GM21619 (cell line): ENCODE data around the gene MORC1.
A peak's percentile ranks its signal among the peaks of the same experiment; 100 is the strongest.

Experiments
- ATAC-seq: cut with Tn5 transposase; IDR thresholded peaks from one replicate; pipeline ENCODE4 v1.9.1; 2021; ENCODE audit not compliant: unreplicated experiment

MORC1 gene

GRCh38 chr3:108946292-108947285 lies 171.3 kb downstream of the MORC1 start:
- no peak for ATAC-seq

GRCh38 chr3:108940568-108941263 lies 177.2 kb downstream of the MORC1 start:
- ATAC-seq: no peak

- ATAC-seq: no peak
Measured at GRCh38 chr3:108940166-108940565, 177.8 kb downstream of the MORC1 start.

GRCh38 chr3:108936924-108937689 lies 180.8 kb downstream of the MORC1 start:
- ATAC-seq: no peak

- ATAC-seq: no peak
Measured at GRCh38 chr3:108931035-108931434, 186.9 kb downstream of the MORC1 start.

- no peak for ATAC-seq
Measured at GRCh38 chr3:108918866-108919265, 199.1 kb downstream of the MORC1 start.

GRCh38 chr3:108914774-108915641 lies 202.9 kb downstream of the MORC1 start:
- peak; percentile 93 for ATAC-seq

GRCh38 chr3:108909799-108910198 lies 208.1 kb downstream of the MORC1 start:
- no peak for ATAC-seq
